IMR-90 (cell line): ENCODE data around the gene KRT4. TPM values are rescaled to one million over a fixed set of nuclear protein-coding genes. Genes with fewer than 3 reads are reported as not detected.

Source experiments
- ATAC-seq: fragments of 200-7000 bp; cut with Tn5 transposase; 2 replicates; pipeline ENCODE4 v1.9.1; 2020; ENCODE audit warnings: low read depth, mild to moderate bottlenecking, moderate library complexity
- BruUV-seq: library from RNA; stranded (reverse); fragments of 400-500 nt; replicated peaks from 2 replicates; lab custom pipeline; 2021; lab: Mats Ljungman, UMichigan
- CTCF ChIA-PET: fragments of 300-600 bp; formaldehyde crosslinking; extraction: SDS; loops from one replicate; lab custom pipeline; 2021; ENCODE audit warnings: antibody characterized with exemption; lab: Yijun Ruan, JAX
- POLR2A ChIA-PET: fragments of 300-600 bp; sonication (Branson Sonifier 250); formaldehyde crosslinking; loops from one replicate; lab custom pipeline; 2022; ENCODE audit warnings: antibody characterized with exemption; ENCODE audit not compliant: unreplicated experiment; lab: Charles Lee
- DNase-seq: peaks from one replicate; pipeline ENCODE4 v3.0.0; 2013
- H2AFZ ChIP-seq: replicated peaks from 2 replicates; pipeline ENCODE3; 2013; ENCODE audit warnings: low read length, mild to moderate bottlenecking; ENCODE audit not compliant: poor library complexity
- H2AK5ac ChIP-seq: 2 replicates; pipeline ENCODE4 v1.6.1; 2013; ENCODE audit warnings: low read depth, low read length, inconsistent platforms
- H2AK9ac ChIP-seq: replicated peaks from 2 replicates; pipeline ENCODE3; 2013; ENCODE audit warnings: mild to moderate bottlenecking, low read depth, low read length, moderate library complexity; ENCODE audit not compliant: poor library complexity
- H2BK120ac ChIP-seq: 2 replicates; pipeline ENCODE4 v1.6.1; 2013; ENCODE audit warnings: low read depth, low read length, inconsistent platforms
- H2BK15ac ChIP-seq: 3 replicates; pipeline ENCODE4 v1.6.1; 2013; ENCODE audit warnings: low read depth, low read length, inconsistent platforms
- H2BK20ac ChIP-seq: 2 replicates; pipeline ENCODE4 v1.6.1; 2013; ENCODE audit warnings: low read depth, mild to moderate bottlenecking, inconsistent platforms, low read length, moderate library complexity
- H2BK5ac ChIP-seq: 2 replicates; pipeline ENCODE4 v1.6.1; 2013; ENCODE audit warnings: mild to moderate bottlenecking, low read depth, low read length, inconsistent platforms; ENCODE audit not compliant: poor library complexity, severe bottlenecking
- H3K14ac ChIP-seq: replicated peaks from 2 replicates; pipeline ENCODE4 v1.6.1; 2013; ENCODE audit warnings: low read depth, low read length, inconsistent platforms
- H3K18ac ChIP-seq: 2 replicates; pipeline ENCODE4 v1.6.1; 2013; ENCODE audit warnings: low read depth, low read length, control low read depth
- H3K23ac ChIP-seq: 2 replicates; pipeline ENCODE4 v1.6.1; 2013; ENCODE audit warnings: low read depth, low read length, inconsistent platforms
- H3K27ac ChIP-seq: 2 replicates; pipeline ENCODE4 v1.5.1; 2013; ENCODE audit warnings: mild to moderate bottlenecking, control low read depth, low read length; ENCODE audit not compliant: insufficient read depth
- H3K27me3 ChIP-seq: 2 replicates; pipeline ENCODE4 v1.6.1; 2013; ENCODE audit warnings: low read length; ENCODE audit not compliant: control insufficient read depth, insufficient read depth
- H3K36me3 ChIP-seq: 2 replicates; pipeline ENCODE4 v1.6.1; 2013; ENCODE audit warnings: low read length, mixed read lengths; ENCODE audit not compliant: control insufficient read depth, insufficient read depth
- H3K4ac ChIP-seq: 2 replicates; pipeline ENCODE4 v1.6.1; 2013; ENCODE audit warnings: low read depth, low read length, inconsistent platforms
- H3K4me1 ChIP-seq: 2 replicates; pipeline ENCODE4 v1.6.1; 2013; ENCODE audit warnings: low read length, mixed read lengths; ENCODE audit not compliant: control insufficient read depth, insufficient read depth
- H3K4me2 ChIP-seq: 2 replicates; pipeline ENCODE4 v1.6.1; 2013; ENCODE audit warnings: low read depth, mild to moderate bottlenecking, control low read depth, low read length, moderate library complexity
- H3K4me3 ChIP-seq: 2 replicates; pipeline ENCODE4 v1.5.1; 2013; ENCODE audit warnings: low read depth, mild to moderate bottlenecking, control low read depth, low read length, moderate library complexity; ENCODE audit not compliant: insufficient read depth
- H3K56ac ChIP-seq: 2 replicates; pipeline ENCODE4 v1.6.1; 2013; ENCODE audit warnings: low read length, inconsistent platforms; ENCODE audit not compliant: insufficient read depth; ENCODE audit errors: extremely low read depth
- H3K79me1 ChIP-seq, 2 experiments: 2 replicates each; pipeline ENCODE4 v1.6.1; 2013; ENCODE audit warnings: low read length in 2 of 2, inconsistent platforms in 1 of 2, low read depth in 1 of 2
- H3K9ac ChIP-seq: 2 replicates; pipeline ENCODE4 v1.6.1; 2013; ENCODE audit warnings: low read depth, low read length, control low read depth
- H3K9me1 ChIP-seq: 2 replicates; pipeline ENCODE4 v1.6.1; 2013; ENCODE audit warnings: low read length, inconsistent platforms; ENCODE audit not compliant: insufficient read depth
- H3K9me3 ChIP-seq: 2 replicates; pipeline ENCODE4 v1.6.1; 2013; ENCODE audit warnings: low read length; ENCODE audit not compliant: control insufficient read depth, insufficient read depth
- H4K20me1 ChIP-seq: 2 replicates; pipeline ENCODE4 v1.6.1; 2013; ENCODE audit warnings: low read length, inconsistent platforms; ENCODE audit not compliant: insufficient read depth
- H4K5ac ChIP-seq: 2 replicates; pipeline ENCODE4 v1.6.1; 2013; ENCODE audit warnings: mild to moderate bottlenecking, low read depth, low read length, control low read depth
- H4K8ac ChIP-seq, 2 experiments: 2 replicates each; pipeline ENCODE4 v1.6.1; 2013; ENCODE audit warnings: low read depth in 2 of 2, low read length in 2 of 2, control low read depth in 1 of 2, inconsistent platforms in 1 of 2
- H4K91ac ChIP-seq: 2 replicates; pipeline ENCODE4 v1.6.1; 2013; ENCODE audit warnings: low read depth, low read length, inconsistent platforms; ENCODE audit not compliant: insufficient read depth
- BHLHE40 ChIP-seq: fragments of 150-350 bp; IDR thresholded peaks from 2 replicates; pipeline ENCODE4 v1.6.1; 2016; ENCODE audit warnings: mild to moderate bottlenecking, low read depth, low read length
- CEBPB ChIP-seq: IDR thresholded peaks from 2 replicates; pipeline ENCODE4 v1.6.1; 2012; ENCODE audit warnings: low read depth, low read length, improper control_type of control experiment
- CHD1 ChIP-seq: IDR thresholded peaks from 2 replicates; pipeline ENCODE4 v1.6.1; 2012; ENCODE audit warnings: low read depth, low read length, improper control_type of control experiment
- CTCF ChIP-seq: conservative IDR thresholded peaks from 2 replicates; pipeline ENCODE4 v1.5.1; 2012; ENCODE audit warnings: mild to moderate bottlenecking, low read depth, low read length, improper control_type of control experiment
- ELK1 ChIP-seq: fragments of 150-350 bp; IDR thresholded peaks from 2 replicates; pipeline ENCODE4 v1.6.1; 2016; ENCODE audit warnings: low read depth, mild to moderate bottlenecking, low read length, moderate library complexity, borderline replicate concordance
- FOS ChIP-seq: fragments of 150-350 bp; IDR thresholded peaks from 2 replicates; pipeline ENCODE4 v1.6.1; 2016; ENCODE audit warnings: low read depth, low read length
- MAFK ChIP-seq: IDR thresholded peaks from 2 replicates; pipeline ENCODE4 v1.6.1; 2012; ENCODE audit warnings: low read depth, low read length, improper control_type of control experiment
- MAZ ChIP-seq: IDR thresholded peaks from 2 replicates; pipeline ENCODE4 v1.6.1; 2012; ENCODE audit warnings: low read depth, mild to moderate bottlenecking, low read length, improper control_type of control experiment, moderate library complexity, borderline replicate concordance
- MXI1 ChIP-seq: IDR thresholded peaks from 2 replicates; pipeline ENCODE4 v1.6.1; 2012; ENCODE audit warnings: low read depth, mild to moderate bottlenecking, low read length, moderate library complexity, borderline replicate concordance
- NFE2L2 ChIP-seq: fragments of 150-350 bp; IDR thresholded peaks from 2 replicates; pipeline ENCODE4 v1.6.1; 2016; ENCODE audit warnings: low read depth, mild to moderate bottlenecking, low read length
- POLR2A ChIP-seq: IDR thresholded peaks from 2 replicates; pipeline ENCODE4 v1.6.1; 2012; ENCODE audit warnings: mild to moderate bottlenecking, low read depth, low read length
- RAD21 ChIP-seq: IDR thresholded peaks from 2 replicates; pipeline ENCODE4 v1.6.1; 2012; ENCODE audit warnings: low read length, improper control_type of control experiment
- RCOR1 ChIP-seq: IDR thresholded peaks from 2 replicates; pipeline ENCODE4 v1.6.1; 2012; ENCODE audit warnings: mild to moderate bottlenecking, low read length, improper control_type of control experiment; ENCODE audit not compliant: insufficient replicate concordance
- RFX5 ChIP-seq: IDR thresholded peaks from 2 replicates; pipeline ENCODE4 v1.8.0; 2012; ENCODE audit warnings: low read depth, mild to moderate bottlenecking, low read length, moderate library complexity
- SMC3 ChIP-seq: fragments of 150-350 bp; IDR thresholded peaks from 2 replicates; pipeline ENCODE4 v1.6.1; 2016; ENCODE audit warnings: low read depth, mild to moderate bottlenecking, antibody characterized with exemption, low read length, moderate library complexity
- USF2 ChIP-seq: fragments of 150-350 bp; IDR thresholded peaks from 2 replicates; pipeline ENCODE4 v1.6.1; 2017; ENCODE audit warnings: mild to moderate bottlenecking, antibody characterized with exemption, low read length, low read depth
- WGBS, 2 experiments: methylation state at CpG; one replicate each; pipeline versions ENCODE4 v1.1.5 to v1.1.7; 2013; ENCODE audit warnings: missing lambda C conversion rate in 2 of 2; ENCODE audit not compliant: insufficient read length in 1 of 2; ENCODE audit errors: extremely low coverage in 2 of 2; 5-methylcytosine and 5-hydroxymethylcytosine counted together
- dilution Hi-C: fragments of 300-500 bp; cut with HindIII; formaldehyde crosslinking; loops from one replicate; pipeline ENCODE4 v1.14.3; 2018; ENCODE audit warnings: low sequenced_read_pairs; ENCODE audit not compliant: unreplicated experiment
- in situ Hi-C: fragments of 300-500 bp; cut with MboI; formaldehyde crosslinking; loops from 3 replicates; pipeline ENCODE4 v1.14.3; 2019; ENCODE audit warnings: low sequenced_read_pairs, inconsistent platforms, mixed read lengths
- intact Hi-C: fragments of 100-400 bp; cut with micrococcal nuclease; formaldehyde crosslinking; loops from 2 replicates; pipeline ENCODE4 v1.10.0; 2022
- polyA plus RNA-seq, 3 experiments: library from polyadenylated mRNA; depleted of rRNA; stranded (reverse); fragments of >200 nt; gene quantifications; 2 replicates each; pipeline ENCODE4 v1.2.3, GENCODE V29; 2012; ENCODE audit warnings: low replicate concordance in 1 of 3
- total RNA-seq: library from RNA; depleted of rRNA; stranded (reverse); fragments of >200 nt; gene quantifications from 2 replicates; pipeline ENCODE4 v1.2.3, GENCODE V29; 2012

KRT4 gene
- total and polyA plus RNA-seq, 2 of the 4 experiments (the other 2 are of a cell fraction), result under 0.01 to 0.07 TPM

GRCh38 chr12:52850681-52851080 is 36.8 kb upstream of the KRT4 start:
- no peak overlapping the region for H2BK20ac ChIP-seq
- H3K4me1 ChIP-seq, result no peaks in the 10 kb centered on the region
- no peak overlapping the region for H3K4ac ChIP-seq
- H2AK9ac ChIP-seq, result no peak overlapping the region
- TF ChIP-seq ELK1 (no peak), CTCF (no peak), FOS (no peak), RCOR1 (no peak), USF2 (no peak), MAFK (no peak), POLR2A (no peak), RAD21 (no peak), BHLHE40 (no peak), MAZ (no peak), CEBPB (no peak), NFE2L2 (no peak), RFX5 (no peak), MXI1 (no peak), CHD1 (no peak), SMC3 (no peak)
- no peaks in the 10 kb centered on the region for H4K20me1 ChIP-seq
- H3K9ac ChIP-seq, result no peak overlapping the region
- dilution Hi-C loops (no loop called here), in situ Hi-C loops (no loop called here), intact Hi-C loops (no loop called here)
- no peak overlapping the region for H2BK5ac ChIP-seq
- DNase-seq, result no peak
- H2AFZ ChIP-seq, result no peak overlapping the region
- H3K14ac ChIP-seq, result no peak overlapping the region
- ATAC-seq, result no peak
- H3K23ac ChIP-seq, result no peak overlapping the region
- peaks cover 48% of the 10 kb centered on the region for H3K27me3 ChIP-seq
- H3K56ac ChIP-seq, result no peak overlapping the region
- no peaks in the 10 kb centered on the region for H3K79me1 ChIP-seq
- no peak overlapping the region for H3K4me3 ChIP-seq
- H4K91ac ChIP-seq, result no peak overlapping the region
- ChIA-PET CTCF (no interaction called here), POLR2A (no interaction called here)
- no peaks in the 10 kb centered on the region for H3K9me1 ChIP-seq
- no peak overlapping the region for H2BK120ac ChIP-seq
- H2AK5ac ChIP-seq, result no peak overlapping the region
- H2BK15ac ChIP-seq, result no peak overlapping the region
- no peak overlapping the region for H3K18ac ChIP-seq
- WGBS, 2 experiments, result no CpG with 5 or more reads among the region's 5 CpGs
- H4K8ac ChIP-seq, result no peak overlapping the region
- H3K27ac ChIP-seq, result no peak overlapping the region
- no peaks in the 10 kb centered on the region for H3K36me3 ChIP-seq
- no peaks in the 10 kb centered on the region for H3K9me3 ChIP-seq
- H3K4me2 ChIP-seq, result no peak overlapping the region
- no peak overlapping the region for H4K5ac ChIP-seq
- no TSS peak for BruUV-seq
